Nephron (organoid): ENCODE data around the gene TDRD6.
"Not testable (repeated sequence)": the region's sequence is repeated elsewhere in the genome, so short reads cannot be mapped to it uniquely, and the experiment has no call there.

Experiments
- H3K27ac Mint-ChIP-seq, 3 experiments: 2 replicates each; pipeline ENCODE4 v1.8.0; 2020; ENCODE audit warnings: mixed read lengths in 3 of 3, mild to moderate bottlenecking in 2 of 3, moderate library complexity in 1 of 3
- H3K27me3 Mint-ChIP-seq: 2 replicates; pipeline ENCODE4 v1.8.0; 2021; ENCODE audit warnings: low read depth, mild to moderate bottlenecking, moderate library complexity, mixed read lengths
- H3K36me3 Mint-ChIP-seq: 2 replicates; pipeline ENCODE4 v1.8.0; 2020; ENCODE audit warnings: low read depth, mixed read lengths
- H3K4me1 Mint-ChIP-seq: 2 replicates; pipeline ENCODE4 v1.8.0; 2020; ENCODE audit warnings: mixed read lengths
- H3K4me3 Mint-ChIP-seq, 3 experiments: 2 replicates each; pipeline ENCODE4 v1.8.0; 2020; ENCODE audit warnings: mild to moderate bottlenecking in 3 of 3, mixed read lengths in 3 of 3, moderate library complexity in 2 of 3
- H3K9me3 Mint-ChIP-seq: 2 replicates; pipeline ENCODE4 v1.8.0; 2020; ENCODE audit warnings: mixed read lengths
- CTCF ChIP-seq, 3 experiments: fragments of 200-600 bp; sonication (generic); IDR thresholded peaks; one replicate each; pipeline ENCODE4 v1.5.0; 2021; ENCODE audit warnings: antibody characterized with exemption in 3 of 3; ENCODE audit not compliant: unreplicated experiment in 3 of 3

Gene TDRD6

DNA sequence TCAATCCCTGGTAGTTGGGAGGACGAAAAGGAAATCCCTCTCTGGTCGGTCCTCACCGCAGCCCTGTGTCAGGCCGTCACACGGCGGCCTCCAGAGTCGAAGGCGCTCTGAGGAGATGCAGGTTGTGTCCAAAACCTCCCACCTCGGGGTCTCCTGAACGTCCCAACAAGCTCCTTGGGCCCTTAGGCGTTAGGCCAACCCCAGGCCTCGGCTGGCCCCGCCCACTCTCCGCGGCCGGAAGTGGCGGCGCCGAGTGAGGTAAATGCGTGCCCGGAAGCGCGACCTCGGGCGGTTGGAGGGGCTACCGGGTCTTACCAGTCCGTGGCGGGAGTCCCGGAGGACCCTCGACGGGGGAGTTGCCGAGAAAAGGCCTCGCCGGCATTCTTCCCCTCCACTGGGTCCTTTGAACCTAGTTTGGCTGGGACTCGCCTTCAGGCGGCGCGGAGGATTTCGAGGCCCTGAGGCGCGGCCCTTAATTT is at the start of gene TDRD6:
TDRD6 (plus strand) TSS at position 267 of the 479 bp plus-strand sequence. CDS start 244 bp downstream, outside the sequence.
- Mint-ChIP-seq H3K4me1 (peaks cover 17% of the 10 kb centered on the region), H3K4me3 (no peak within 1 kb of the TSS), H3K9me3 (peaks cover 8% of the 10 kb centered on the region), H3K27ac (no peak within 1 kb of the TSS), H3K27me3 (no peaks in the 10 kb centered on the region), H3K36me3 (no peaks in the 10 kb centered on the region)
- TF ChIP-seq CTCF (IDR thresholded peaks at IDR 0.05; ENCODE audit: unreplicated experiment in 3 of 3) = no peak

DNA sequence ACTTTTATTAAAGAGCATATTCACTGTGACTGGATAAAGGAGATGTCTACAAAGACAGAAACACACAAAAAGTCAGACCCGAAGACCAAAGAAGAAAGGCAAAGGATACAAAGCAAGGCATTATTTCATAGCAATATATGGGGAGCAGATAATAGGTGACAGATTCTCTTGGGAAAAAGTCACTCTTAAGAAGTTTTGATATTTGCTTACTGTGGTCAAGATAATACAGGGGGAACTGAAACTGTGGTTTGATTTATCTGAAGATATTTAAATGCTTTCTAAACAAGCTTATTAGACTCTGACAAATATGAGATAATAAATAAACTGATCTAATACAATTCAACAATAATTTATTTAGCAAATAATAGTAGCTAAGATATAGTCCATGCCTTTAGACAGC is 49.8 kb upstream of the TDRD6 start:
- Mint-ChIP-seq H3K27ac (no peak overlapping the region), H3K4me3 (no peak overlapping the region), H3K27me3 (peaks cover 4% of the 10 kb centered on the region), H3K9me3 (no peaks in the 10 kb centered on the region), H3K36me3 (peaks cover 7% of the 10 kb centered on the region), H3K4me1 (no peaks in the 10 kb centered on the region)
- no peak for TF ChIP-seq CTCF (IDR thresholded peaks at IDR 0.05; ENCODE audit: unreplicated experiment in 3 of 3)

DNA sequence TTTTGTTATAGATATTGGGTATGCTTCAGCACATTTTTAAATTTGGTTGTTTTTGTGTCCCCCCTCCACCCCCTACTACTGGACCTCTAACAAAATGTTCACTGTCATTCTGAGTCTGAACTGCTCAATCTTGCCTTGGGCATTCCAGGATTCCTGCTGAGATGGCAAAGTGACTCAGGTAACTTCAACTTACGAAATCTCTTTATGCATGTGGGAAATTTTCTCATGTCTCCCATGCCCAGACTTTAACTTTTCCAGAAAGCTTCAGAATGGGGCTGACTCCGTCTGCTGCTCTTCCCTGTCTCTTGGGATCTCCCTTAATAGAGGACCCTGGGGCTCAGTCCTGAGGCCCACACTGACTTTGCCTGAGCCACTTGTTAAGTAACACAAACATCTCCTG is 49.0 kb upstream of the TDRD6 start:
- peaks cover 7% of the 10 kb centered on the region for H3K36me3 Mint-ChIP-seq
- no peak for TF ChIP-seq CTCF (IDR thresholded peaks at IDR 0.05; ENCODE audit: unreplicated experiment in 3 of 3)
- no peak overlapping the region for H3K27ac Mint-ChIP-seq
- no peak overlapping the region for H3K4me3 Mint-ChIP-seq
- H3K27me3 Mint-ChIP-seq = peaks cover 5% of the 10 kb centered on the region
- H3K4me1 Mint-ChIP-seq = no peaks in the 10 kb centered on the region
- no peaks in the 10 kb centered on the region for H3K9me3 Mint-ChIP-seq

GRCh38 chr6:46642928-46643751 is 44.5 kb upstream of the TDRD6 start:
- Mint-ChIP-seq H3K27me3 (peaks cover 5% of the 10 kb centered on the region), H3K27ac (no peak overlapping the region), H3K4me3 (no peak overlapping the region), H3K9me3 (peaks cover 9% of the 10 kb centered on the region), H3K4me1 (no peaks in the 10 kb centered on the region), H3K36me3 (peaks cover 17% of the 10 kb centered on the region)
- no peak for TF ChIP-seq CTCF (IDR thresholded peaks at IDR 0.05; ENCODE audit: unreplicated experiment in 3 of 3)

- TF ChIP-seq CTCF (IDR thresholded peaks at IDR 0.05; ENCODE audit: unreplicated experiment in 3 of 3) = no peak
Measured at GRCh38 chr6:46645265-46645664, 42.4 kb upstream of the TDRD6 start.

GRCh38 chr6:46648108-46648507 is 39.6 kb upstream of the TDRD6 start:
- Mint-ChIP-seq H3K36me3 (peaks cover 19% of the 10 kb centered on the region), H3K4me1 (peaks cover 24% of the 10 kb centered on the region)
- H3K27me3 Mint-ChIP-seq, H3K27ac Mint-ChIP-seq, H3K9me3 Mint-ChIP-seq, H3K4me3 Mint-ChIP-seq: not testable (repeated sequence)

More at GRCh38 chr6:46645265-46645664, 42.4 kb upstream of the TDRD6 start:
- Mint-ChIP-seq H3K27ac (no peak overlapping the region), H3K4me3 (no peak overlapping the region), H3K9me3 (peaks cover 9% of the 10 kb centered on the region), H3K4me1 (peaks cover 9% of the 10 kb centered on the region), H3K27me3 (peaks cover 5% of the 10 kb centered on the region), H3K36me3 (peaks cover 19% of the 10 kb centered on the region)
